ENCODE results near the gene BICC1.
A peak's percentile ranks its signal among the peaks of the same experiment; 100 is the strongest.

The BICC1 gene

DNA sequence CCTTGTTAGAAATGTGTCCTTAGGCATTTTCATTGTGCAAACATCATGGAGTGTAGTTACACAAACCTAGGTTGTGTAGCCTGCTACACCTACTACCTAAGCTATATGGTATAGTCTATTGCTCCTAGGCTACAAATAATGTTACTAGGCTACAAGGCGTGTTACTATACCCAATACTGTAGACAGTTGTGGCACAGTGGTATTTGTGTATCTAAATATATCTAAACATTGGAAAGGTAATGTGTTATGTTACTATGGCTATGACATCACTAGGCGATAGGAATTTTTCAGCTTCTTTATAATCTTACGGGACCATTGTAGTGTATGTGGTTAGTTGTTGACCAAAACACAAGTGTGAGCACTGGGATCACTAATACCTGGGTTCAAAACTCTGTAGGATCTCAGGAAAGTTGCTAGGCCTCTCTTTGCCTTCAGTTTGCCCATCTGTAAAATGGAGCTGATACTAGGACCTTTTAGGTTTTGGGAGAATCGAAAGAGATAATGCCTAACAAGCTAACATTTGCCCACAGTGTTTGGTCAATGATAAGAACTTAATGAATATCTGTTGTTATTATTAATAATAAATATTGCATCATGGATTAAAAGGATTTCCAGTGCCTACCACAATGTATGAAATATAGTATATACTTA is 2.7 kb downstream of the BICC1 start:
- no peak for DNase-seq

DNA sequence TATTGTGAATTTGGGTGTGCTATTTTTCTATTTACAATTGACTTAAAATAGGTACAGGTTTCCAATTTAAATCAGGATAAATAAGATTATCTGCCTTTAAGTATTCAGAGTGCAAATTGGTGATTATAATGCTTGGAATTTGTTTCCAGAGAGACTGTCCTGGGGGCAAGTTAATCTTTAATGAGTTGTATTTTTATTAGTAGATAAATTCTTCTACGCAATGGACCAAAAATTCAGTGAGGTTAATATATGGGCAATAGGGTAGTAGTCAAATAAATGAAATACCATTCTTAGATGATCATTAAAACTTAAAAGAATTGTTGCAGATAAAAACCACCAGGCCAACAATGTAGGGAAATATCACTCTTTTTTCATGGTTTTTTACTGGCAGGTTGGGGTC is 3.4 kb downstream of the BICC1 start:
- no peak for DNase-seq

DNA sequence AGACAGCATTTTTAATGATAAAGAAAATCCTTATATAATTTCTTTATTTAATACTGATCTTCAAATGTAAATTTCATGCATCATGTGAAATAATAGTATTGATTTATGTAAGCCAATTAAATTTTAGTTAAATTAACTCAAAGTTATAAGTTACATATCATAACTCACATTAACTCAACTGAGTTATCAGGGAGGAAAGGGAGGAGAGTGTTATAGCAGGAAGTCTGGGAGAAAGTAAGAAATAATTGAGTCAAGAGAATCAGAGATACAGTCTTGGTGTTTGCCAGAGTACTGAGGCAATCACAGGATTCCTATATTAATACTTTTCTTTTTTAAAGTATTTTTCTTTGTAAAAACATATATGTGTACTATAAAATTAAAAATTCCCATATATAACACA is 4.0 kb downstream of the BICC1 start:
- DNase-seq, result no peak

DNA sequence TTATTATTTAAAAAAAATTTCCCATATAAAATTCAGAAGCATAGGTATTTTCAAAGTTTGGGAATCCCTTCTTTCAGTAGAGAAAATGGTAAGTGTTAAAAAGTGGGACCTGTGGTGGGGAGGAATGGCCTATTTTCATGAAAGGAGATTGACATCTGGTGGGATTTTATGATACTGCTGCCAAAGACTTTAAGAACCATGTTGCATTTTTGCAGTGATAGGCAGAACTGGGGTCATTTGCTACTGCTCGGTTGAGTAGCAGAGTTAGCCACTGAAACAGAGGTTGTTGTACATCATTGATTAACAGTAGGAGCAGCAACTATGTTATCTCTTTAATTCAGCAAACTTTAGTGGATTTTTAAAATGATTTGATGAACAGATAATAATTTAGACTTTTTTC is 4.4 kb downstream of the BICC1 start:
- DNase-seq, result no peak

GRCh38 chr10:58517491-58518355 is 5.1 kb downstream of the BICC1 start:
- DNase-seq, result no peak

DNA sequence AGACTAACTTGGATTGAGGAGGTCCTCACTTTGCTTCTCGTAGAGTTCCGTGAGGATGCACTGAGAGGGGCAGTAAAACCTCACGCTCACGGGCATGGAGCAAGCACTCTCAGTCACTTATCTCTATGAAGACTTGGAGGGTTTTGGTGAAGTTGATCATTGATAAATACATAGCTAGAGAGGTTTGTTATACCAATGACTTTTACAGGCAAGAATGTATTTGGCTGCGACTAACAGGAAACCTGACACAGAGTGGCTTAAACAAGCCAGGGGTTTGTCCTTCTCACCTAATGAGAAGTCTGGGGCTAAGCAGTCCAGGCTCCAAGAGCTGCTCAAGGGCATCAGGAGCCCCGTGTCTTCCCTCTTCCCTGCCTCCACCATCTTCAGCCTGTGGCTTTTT is 6.1 kb downstream of the BICC1 start:
- no peak for DNase-seq

DNA sequence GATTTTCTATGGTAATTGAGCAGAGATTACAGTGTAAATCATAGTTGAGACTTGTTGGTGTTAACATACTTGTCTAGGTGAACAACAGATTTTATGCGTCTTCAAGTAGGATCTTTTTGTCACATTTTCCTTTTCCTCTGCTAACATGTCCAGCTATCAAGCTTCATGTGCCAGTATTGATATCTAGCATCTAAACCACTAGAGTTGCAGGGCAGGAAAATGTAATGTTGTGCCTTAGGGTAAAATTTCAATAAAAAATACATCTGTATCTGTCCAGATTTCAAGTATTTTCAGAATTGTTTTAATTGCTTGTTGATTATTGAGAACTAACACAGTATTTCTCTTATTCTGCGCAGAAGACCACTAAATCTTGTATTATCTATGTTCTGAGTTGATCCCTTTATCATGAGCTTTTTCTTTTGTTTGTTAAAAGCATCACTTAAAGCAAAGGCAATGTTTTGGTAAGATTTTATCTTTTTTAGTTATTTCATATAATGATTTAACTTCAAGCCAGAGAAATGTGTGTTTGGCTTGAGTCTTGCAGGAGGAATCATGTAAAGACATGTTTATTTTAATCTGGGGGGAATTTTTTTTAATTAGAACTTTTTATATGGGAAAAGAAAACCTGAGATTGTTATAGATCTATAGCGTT is 16.5 kb downstream of the BICC1 start:
- DNase-seq, result no peak

DNA sequence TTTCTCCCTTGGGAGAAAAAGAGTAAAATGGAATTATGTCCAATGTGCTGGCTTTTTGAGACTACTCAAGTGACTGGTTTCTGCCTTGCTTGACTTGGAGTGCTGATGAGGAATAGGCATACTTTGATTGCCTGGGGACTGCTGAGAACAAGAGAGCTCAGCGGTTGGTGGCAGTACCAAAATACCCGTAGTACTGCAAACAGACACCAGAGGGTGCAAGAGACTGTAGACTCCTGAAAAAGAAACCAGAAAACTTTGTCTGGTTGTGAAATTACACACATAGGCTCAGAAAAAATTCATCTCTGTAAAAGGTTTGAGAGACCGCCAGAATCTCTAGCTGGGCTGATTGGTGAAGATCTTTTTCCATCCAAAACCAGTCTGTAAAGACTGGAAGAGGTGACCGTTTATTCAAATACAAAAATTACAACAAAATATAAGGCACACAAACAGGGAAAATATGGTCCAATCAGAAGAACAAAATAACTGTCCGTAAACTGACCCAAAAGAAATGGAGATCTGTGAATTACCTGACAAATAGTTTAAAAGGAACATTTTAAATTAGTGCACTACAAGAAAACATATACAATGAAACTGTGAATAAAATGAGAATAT is 18.5 kb downstream of the BICC1 start:
- DNase-seq, result peak; percentile 67

GRCh38 chr10:58535311-58535710 is 22.6 kb downstream of the BICC1 start:
- DNase-seq, result no peak

DNA sequence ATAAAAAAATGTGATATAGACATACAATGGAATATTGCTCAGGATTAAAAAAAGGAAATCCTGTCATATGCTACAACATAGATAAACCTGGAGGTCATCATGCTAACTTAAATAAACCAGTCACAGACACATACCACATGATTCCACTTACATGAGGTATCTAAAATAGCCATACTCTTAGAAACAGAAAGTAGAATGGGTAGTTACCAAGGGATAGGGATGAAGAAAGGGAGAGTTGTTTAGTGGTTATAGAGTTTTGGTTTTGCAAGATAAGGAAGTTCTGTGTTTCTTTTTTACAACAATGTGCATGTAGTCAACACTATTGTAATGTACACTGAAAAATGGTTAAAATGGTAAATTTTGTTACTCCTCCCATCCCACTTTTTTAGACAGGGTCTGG is 30.5 kb downstream of the BICC1 start:
- no peak for DNase-seq

GRCh38 chr10:58544135-58544534 is 31.5 kb downstream of the BICC1 start:
- DNase-seq, result no peak

- no peak for DNase-seq
These were observed 32.8 kb downstream of the BICC1 start for GRCh38 chr10:58545427-58545826.

DNA sequence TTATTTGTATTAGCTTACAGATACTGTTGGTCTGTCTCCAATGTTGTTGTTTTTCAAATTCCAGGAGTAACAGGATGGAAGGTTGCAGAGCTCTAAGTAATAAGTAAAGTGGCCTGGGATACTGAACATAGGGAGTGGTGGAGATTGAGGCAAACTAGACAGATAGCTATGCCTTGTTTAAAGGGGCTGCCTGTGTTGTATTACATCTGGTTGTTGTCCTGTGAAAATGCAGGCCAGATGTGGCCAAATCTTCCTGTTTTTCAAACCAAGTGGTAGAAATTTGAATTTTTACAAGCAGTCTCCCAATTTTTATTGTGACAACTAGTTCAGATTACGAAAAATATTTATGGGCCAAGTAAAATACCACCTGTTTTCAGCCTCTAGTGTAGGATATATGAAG is 33.5 kb downstream of the BICC1 start:
- no peak for DNase-seq

- no peak for DNase-seq
These were observed 34.2 kb downstream of the BICC1 start for GRCh38 chr10:58546722-58547445.

DNA sequence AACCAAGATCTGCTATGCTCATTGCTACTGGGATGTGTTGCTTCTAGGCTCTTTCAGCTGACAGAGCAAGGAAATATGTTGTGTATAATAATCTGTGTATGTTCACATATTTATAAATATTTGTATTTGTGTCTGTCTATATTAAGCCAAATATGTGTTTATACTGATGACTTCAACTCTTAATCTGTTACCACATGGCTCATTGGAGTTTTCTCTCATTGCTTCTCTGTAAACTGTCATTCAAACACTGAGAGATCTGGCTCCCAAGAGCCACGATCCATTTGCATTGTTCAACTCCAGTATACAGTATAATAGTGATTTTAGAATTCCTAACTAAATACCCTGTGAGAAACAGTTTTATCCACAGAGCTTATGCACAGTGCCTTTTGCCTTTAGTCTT is 35.3 kb downstream of the BICC1 start:
- no peak for DNase-seq

- no peak for DNase-seq
These were observed 41.6 kb downstream of the BICC1 start for GRCh38 chr10:58554316-58554715.

DNA sequence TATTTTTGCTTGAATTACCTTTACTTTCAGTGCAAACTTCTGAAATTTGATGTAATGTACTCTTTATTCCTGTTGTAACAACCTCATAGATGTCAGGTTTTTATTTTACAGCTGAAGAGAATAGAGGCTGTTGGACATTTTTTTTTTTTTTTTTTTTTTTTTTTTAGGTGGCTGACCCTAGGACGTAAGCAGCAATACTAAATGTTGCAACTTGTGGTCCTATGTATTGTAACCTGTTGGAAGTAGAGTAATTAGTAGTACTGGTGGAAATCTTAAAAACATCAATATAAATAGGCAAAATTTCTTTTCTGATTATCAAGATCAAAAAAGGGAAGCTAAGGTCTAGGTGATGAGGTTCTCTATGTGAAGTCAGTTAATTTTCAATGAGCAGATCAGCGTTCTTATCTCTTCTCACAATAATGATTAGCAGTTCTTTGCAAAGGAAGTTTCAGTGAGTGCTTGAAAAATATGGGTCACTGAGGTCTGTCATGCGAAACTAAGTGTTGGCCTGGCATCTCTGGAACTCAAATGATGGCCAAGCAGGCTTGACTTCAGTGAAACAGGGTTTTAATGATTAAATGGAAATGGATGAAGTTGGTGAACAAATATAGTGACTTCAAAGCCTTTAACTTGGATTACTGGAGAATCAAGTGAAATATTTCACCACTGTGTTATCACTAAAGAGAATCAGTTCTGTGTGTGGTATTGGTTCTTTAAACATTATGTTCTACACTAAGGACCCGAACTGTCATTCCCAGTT is 42.7 kb downstream of the BICC1 start:
- DNase-seq, result no peak

GRCh38 chr10:58555930-58556311 is 43.2 kb downstream of the BICC1 start:
- DNase-seq, result no peak

GRCh38 chr10:58556516-58557165 is 44.0 kb downstream of the BICC1 start:
- DNase-seq, result no peak

- DNase-seq, result no peak
These were observed 45.0 kb downstream of the BICC1 start for GRCh38 chr10:58557714-58558113.

GRCh38 chr10:58560068-58560467 is 47.4 kb downstream of the BICC1 start:
- no peak for DNase-seq

GRCh38 chr10:58565271-58565670 is 52.6 kb downstream of the BICC1 start:
- no peak for DNase-seq
